GM12878 (cell line): ENCODE results near the gene HSFX3. TPM values are rescaled to one million over a fixed set of nuclear protein-coding genes. Genes with fewer than 3 reads are reported as not detected.
"Not testable (repeated sequence)": the region's sequence is repeated elsewhere in the genome, so short reads cannot be mapped to it uniquely, and the experiment has no call there.

Source experiments
- ATAC-seq: fragments of 200-7000 bp; cut with Tn5 transposase; 3 replicates; pipeline ENCODE4 v1.9.1; 2020; ENCODE audit warnings: mild to moderate bottlenecking, moderate library complexity
- BruUV-seq: library from RNA; stranded (reverse); fragments of 400-500 nt; replicated peaks from 2 replicates; lab custom pipeline; 2021; lab: Mats Ljungman, UMichigan
- CTCF ChIA-PET: fragments of 300-600 bp; sonication (Branson Sonifier 250); formaldehyde crosslinking; extraction: SDS; loops from one replicate; lab custom pipeline; 2021; ENCODE audit warnings: inconsistent platforms; lab: Yijun Ruan, JAX
- POLR2A ChIA-PET: fragments of 350-600 bp; formaldehyde crosslinking; extraction: SDS; loops from one replicate; lab custom pipeline; 2021; ENCODE audit warnings: inconsistent platforms; lab: Charles Lee
- RAD21 ChIA-PET: fragments of 300-600 bp; sonication (Branson Sonifier 250); formaldehyde crosslinking; loops from one replicate; lab custom pipeline; 2023; ENCODE audit warnings: antibody characterized with exemption; ENCODE audit not compliant: unreplicated experiment; lab: Charles Lee
- SMC1A ChIA-PET: fragments of 300-600 bp; sonication (Branson Sonifier 250); formaldehyde crosslinking; loops from one replicate; lab custom pipeline; 2023; ENCODE audit not compliant: unreplicated experiment, uncharacterized antibody; lab: Charles Lee
- DNase-seq: peaks from one replicate; pipeline ENCODE4 v3.0.0-alpha.2; 2011; ENCODE audit warnings: low read depth, low spot score
- FAIRE-seq: peaks from 3 replicates; lab custom pipeline; 2011; peaks lifted over from hg19 to GRCh38; lab: Jason Lieb, UNC
- H2AFZ ChIP-seq: 2 replicates; pipeline ENCODE4 v1.6.0; 2011; ENCODE audit warnings: low read depth, low read length, control low read depth; ENCODE audit not compliant: control insufficient read depth
- H3K27ac ChIP-seq: 2 replicates; pipeline ENCODE4 v1.5.1; 2011; ENCODE audit warnings: control low read depth; ENCODE audit not compliant: control insufficient read depth, insufficient read depth
- H3K27me3 ChIP-seq, 2 experiments: replicated peaks in 1 of 2; 2 replicates each; pipeline versions ENCODE4 v1.6.0 to v1.6.1; 2011; ENCODE audit warnings: low read length in 1 of 2; ENCODE audit not compliant: control insufficient read depth in 2 of 2, insufficient read depth in 2 of 2
- H3K36me3 ChIP-seq, 2 experiments: 2 replicates each; pipeline ENCODE4 v1.5.1; 2011; ENCODE audit warnings: low read length in 1 of 2; ENCODE audit not compliant: control insufficient read depth in 2 of 2, insufficient read depth in 2 of 2
- H3K4me1 ChIP-seq: 2 replicates; pipeline ENCODE4 v1.6.1; 2011; ENCODE audit warnings: mild to moderate bottlenecking, low read length, moderate library complexity, mixed read lengths; ENCODE audit not compliant: control insufficient read depth, insufficient read depth
- H3K4me2 ChIP-seq: 2 replicates; pipeline ENCODE4 v1.6.0; 2011; ENCODE audit warnings: control low read depth; ENCODE audit not compliant: control insufficient read depth, insufficient read depth
- H3K4me3 ChIP-seq: fragments of 200-600 bp; sonication (generic); 2 replicates; pipeline ENCODE4 v1.5.1; 2016
- H3K79me2 ChIP-seq: 2 replicates; pipeline ENCODE4 v1.6.0; 2011; ENCODE audit warnings: low read length; ENCODE audit not compliant: control insufficient read depth, insufficient read depth
- H3K9ac ChIP-seq: 2 replicates; pipeline ENCODE4 v1.8.0; 2011; ENCODE audit warnings: low read length, control low read depth, mixed read lengths; ENCODE audit not compliant: control insufficient read depth, insufficient read depth
- H3K9me3 ChIP-seq: replicated peaks from 3 replicates; pipeline ENCODE4 v1.5.1; 2011; ENCODE audit warnings: mild to moderate bottlenecking, low read length; ENCODE audit not compliant: control insufficient read depth, insufficient read depth
- H4K20me1 ChIP-seq: 2 replicates; pipeline ENCODE4 v1.6.0; 2011; ENCODE audit not compliant: control insufficient read depth, insufficient read depth
- BCL11A ChIP-seq: IDR thresholded peaks from 2 replicates; pipeline ENCODE4 v1.6.1; 2011; ENCODE audit warnings: low read depth, low read length
- HDAC6 ChIP-seq: fragments of 200-600 bp; sonication (generic); IDR thresholded peaks from one replicate; pipeline ENCODE4 v1.8.0; 2017; ENCODE audit warnings: antibody characterized with exemption; ENCODE audit not compliant: unreplicated experiment
- ZNF207 ChIP-seq: fragments of 450-650 bp; IDR thresholded peaks from 2 replicates; pipeline ENCODE4 v1.6.1; 2014; ENCODE audit warnings: antibody characterized with exemption, mild to moderate bottlenecking, borderline replicate concordance
- WGBS: methylation state at CpG from one replicate; pipeline ENCODE4 v1.1.6; 2016; ENCODE audit warnings: low lambda C conversion rate; ENCODE audit not compliant: insufficient replicate concordance, insufficient coverage; ENCODE audit errors: missing lambda C conversion rate; 5-methylcytosine and 5-hydroxymethylcytosine counted together
- in situ Hi-C: fragments of 300-500 bp; cut with MboI; formaldehyde crosslinking; loops from 9 replicates; pipeline ENCODE4 v1.14.3; 2018; ENCODE audit warnings: mixed read lengths
- intact Hi-C: fragments of 100-400 bp; cut with micrococcal nuclease; formaldehyde crosslinking; loops from one replicate; pipeline ENCODE4 v1.14.2; 2022; ENCODE audit not compliant: unreplicated experiment
- polyA plus RNA-seq, 11 experiments: library from polyadenylated mRNA; depleted of rRNA in 4 of 11; unstranded in 6 of 11; stranded (reverse) in 5 of 11; fragments of >200 nt; fragmentation: Nextera tagmentation in 4 of 11; fragmentation: Illumina TruSeq in 1 of 11; extraction: Ambion mirVana in 4 of 11; extraction: Trizol in 1 of 11; gene quantifications; 1 replicate in 1 of 11; 2 replicates in 10 of 11; pipeline versions ENCODE4 v1.2.1 to v1.2.3, GENCODE V29; 2011 to 2016; ENCODE audit warnings: inconsistent platforms in 2 of 11, missing spikeins in 2 of 11, low read depth in 1 of 11
- total RNA-seq, 4 experiments: library from RNA; depleted of rRNA in 3 of 4; stranded (reverse); fragments of >200 nt in 3 of 4; fragmentation: Illumina TruSeq in 1 of 4; extraction: Trizol in 1 of 4; gene quantifications; 2 replicates each; pipeline versions ENCODE4 v1.2.1 to v1.2.3, GENCODE V29; 2013 to 2021
- TF ChIP-seq, protein P1 (sequence below): fragments of 450-650 bp; formaldehyde crosslinking; IDR thresholded peaks from 2 replicates; pipeline ENCODE4 v1.5.0; 2022; ENCODE audit warnings: mild to moderate bottlenecking, missing genetic modification characterization

The HSFX3 gene
- total and polyA plus RNA-seq, 10 of the 15 experiments (the other 5 are each of a cell fraction or from before 2014, with no cell fraction given): 0.05 to 0.40 (median 0.29) TPM; not detected in 5

DNA sequence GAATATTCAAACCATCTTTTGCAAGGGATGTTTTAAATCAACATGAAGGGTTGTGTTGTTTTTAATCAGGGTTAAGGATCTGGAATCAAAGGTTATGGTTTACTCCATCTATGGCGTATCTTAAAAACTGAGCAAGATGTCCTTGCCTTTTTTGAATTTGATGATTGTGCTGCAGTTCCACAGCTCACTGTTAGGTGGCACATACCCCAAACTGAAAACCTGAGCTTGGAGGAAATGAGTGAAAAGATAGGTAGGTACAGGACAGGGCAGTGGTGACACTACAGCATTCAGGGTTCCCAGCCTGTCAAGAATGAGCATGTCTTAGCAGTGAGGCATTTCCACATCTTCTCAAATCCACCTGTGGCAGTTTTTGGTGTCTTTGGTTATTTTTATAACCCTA lies 22.0 kb downstream of the HSFX3 start (continued):
- TF ChIP-seq HDAC6 (no peak), BCL11A (no peak), ZNF207 (no peak)
- TF ChIP-seq, protein P1, sequence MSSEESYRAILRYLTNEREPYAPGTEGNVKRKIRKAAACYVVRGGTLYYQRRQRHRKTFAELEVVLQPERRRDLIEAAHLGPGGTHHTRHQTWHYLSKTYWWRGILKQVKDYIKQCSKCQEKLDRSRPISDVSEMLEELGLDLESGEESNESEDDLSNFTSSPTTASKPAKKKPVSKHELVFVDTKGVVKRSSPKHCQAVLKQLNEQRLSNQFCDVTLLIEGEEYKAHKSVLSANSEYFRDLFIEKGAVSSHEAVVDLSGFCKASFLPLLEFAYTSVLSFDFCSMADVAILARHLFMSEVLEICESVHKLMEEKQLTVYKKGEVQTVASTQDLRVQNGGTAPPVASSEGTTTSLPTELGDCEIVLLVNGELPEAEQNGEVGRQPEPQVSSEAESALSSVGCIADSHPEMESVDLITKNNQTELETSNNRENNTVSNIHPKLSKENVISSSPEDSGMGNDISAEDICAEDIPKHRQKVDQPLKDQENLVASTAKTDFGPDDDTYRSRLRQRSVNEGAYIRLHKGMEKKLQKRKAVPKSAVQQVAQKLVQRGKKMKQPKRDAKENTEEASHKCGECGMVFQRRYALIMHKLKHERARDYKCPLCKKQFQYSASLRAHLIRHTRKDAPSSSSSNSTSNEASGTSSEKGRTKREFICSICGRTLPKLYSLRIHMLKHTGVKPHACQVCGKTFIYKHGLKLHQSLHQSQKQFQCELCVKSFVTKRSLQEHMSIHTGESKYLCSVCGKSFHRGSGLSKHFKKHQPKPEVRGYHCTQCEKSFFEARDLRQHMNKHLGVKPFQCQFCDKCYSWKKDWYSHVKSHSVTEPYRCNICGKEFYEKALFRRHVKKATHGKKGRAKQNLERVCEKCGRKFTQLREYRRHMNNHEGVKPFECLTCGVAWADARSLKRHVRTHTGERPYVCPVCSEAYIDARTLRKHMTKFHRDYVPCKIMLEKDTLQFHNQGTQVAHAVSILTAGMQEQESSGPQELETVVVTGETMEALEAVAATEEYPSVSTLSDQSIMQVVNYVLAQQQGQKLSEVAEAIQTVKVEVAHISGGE (CRISPR knock-in tag): no peak

DNA sequence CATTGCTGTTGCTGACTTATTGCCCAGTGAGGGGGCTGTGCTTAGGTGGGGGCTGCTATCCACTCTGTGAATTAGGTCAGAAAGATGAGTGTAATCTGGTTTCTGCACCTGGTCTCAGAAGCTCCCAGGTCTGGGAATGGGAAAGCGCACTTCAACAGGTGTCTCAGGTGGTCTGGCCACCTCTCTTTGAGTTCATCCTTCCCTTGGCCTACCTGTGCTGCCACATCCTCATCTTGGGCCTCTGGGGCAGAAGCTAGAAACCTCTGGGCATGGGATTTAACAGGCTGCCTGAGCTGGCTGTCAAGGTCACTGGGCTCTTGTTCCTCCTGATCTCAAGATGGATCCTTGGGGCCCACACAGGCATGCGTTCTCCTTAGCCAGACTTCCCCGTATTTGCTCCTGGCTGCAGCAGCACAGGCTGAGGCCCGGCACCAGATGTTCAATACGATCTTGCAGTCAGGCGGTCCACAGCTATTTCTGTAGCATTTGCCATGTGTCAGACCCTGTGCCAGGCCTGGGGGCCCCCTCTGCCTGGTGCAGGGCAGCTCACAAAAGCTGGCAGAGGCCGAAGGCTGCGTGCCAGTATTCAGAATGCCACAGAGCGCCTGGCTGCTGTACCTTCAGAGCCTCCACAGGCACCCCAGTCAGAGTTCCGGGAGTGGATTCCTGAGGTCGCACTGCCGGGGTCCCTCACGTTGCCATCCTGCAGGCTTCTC lies 23.2 kb downstream of the HSFX3 start:
- ATAC-seq, H3K4me3 ChIP-seq, FAIRE-seq, H3K36me3 ChIP-seq, H3K27me3 ChIP-seq, H3K9me3 ChIP-seq, BruUV-seq, DNase-seq, H4K20me1 ChIP-seq, H3K79me2 ChIP-seq, intact Hi-C loops, H3K9ac ChIP-seq, H2AFZ ChIP-seq: not testable (repeated sequence)
- in situ Hi-C loops: loop anchor here (10.0 kb wide), 1 partner anchor 108 kb away; the partner anchor contains the start of gene TMEM185A
- peaks cover 12% of the 10 kb centered on the region for H3K4me1 ChIP-seq
- ChIA-PET RAD21 (interaction anchor here (1.7 to 2.3 kb wide), 2 partner anchors 13 to 14 kb away, joined by 6 to 11 read pairs; no protein-coding TSS in a partner anchor), SMC1A (interaction anchor here (0.6 to 2.4 kb wide), 3 partner anchors 13 to 25 kb away, joined by 3 to 10 read pairs (median 3); partner anchors contain the start of gene EOLA1), POLR2A (interaction anchor here (1.0 to 1.7 kb wide), 2 partner anchors 26 to 413 kb away, joined by 3 read pairs; no protein-coding TSS in a partner anchor), CTCF (interaction anchor here (2.3 to 11.7 kb wide), 2 partner anchors 13 kb away, joined by 16 to 88 read pairs; partner anchors contain the start of gene EOLA1)
- H3K27ac ChIP-seq: peak overlapping the region; percentile 44; the same call in 1 of the 2 replicates
- peak overlapping the region; percentile 60; the same call in 1 of the 2 replicates for H3K4me2 ChIP-seq
- 62% methylated on average over 9 of the region's 13 CpGs for WGBS
